ENCODE data around the gene CDH4.

CDH4 gene

DNA sequence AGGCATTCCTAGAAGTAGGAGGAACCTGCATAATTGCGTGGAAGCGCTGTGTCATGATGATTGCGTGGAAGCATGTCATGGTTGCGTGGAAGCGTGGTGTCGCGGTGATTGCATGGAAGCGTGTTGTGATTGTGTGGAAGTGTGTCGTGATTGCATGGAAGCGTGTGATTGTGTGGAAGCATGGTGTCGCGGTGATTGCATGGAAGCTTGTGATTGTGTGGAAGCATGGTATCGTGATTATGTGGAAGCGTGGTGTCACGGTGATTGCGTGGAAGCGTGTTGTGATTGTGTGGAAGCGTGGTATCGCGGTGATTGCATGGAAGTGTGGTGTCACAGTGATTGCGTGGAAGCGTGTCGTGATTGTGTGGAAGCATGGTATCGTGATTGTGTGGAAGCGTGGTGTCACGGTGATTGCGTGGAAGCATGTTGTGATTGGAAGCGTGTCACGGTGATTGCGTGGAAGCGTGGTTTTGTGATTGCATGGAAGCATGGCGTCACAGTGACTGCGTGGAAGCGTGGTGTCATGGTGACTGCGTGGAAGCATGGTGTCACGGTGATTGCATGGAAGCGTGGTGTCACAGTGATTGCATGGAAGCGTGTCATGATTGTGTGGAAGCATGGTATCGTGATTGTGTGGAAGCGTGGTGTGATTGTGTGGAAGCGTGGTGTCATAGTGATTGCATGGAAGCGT, 667.8 kb downstream of the CDH4 start:
- DNase-seq (ENCODE audit: low read depth): no peak

- no peak for DNase-seq (ENCODE audit: low read depth)
These were observed 670.4 kb downstream of the CDH4 start for GRCh38 chr20:61922411-61922810.

DNA sequence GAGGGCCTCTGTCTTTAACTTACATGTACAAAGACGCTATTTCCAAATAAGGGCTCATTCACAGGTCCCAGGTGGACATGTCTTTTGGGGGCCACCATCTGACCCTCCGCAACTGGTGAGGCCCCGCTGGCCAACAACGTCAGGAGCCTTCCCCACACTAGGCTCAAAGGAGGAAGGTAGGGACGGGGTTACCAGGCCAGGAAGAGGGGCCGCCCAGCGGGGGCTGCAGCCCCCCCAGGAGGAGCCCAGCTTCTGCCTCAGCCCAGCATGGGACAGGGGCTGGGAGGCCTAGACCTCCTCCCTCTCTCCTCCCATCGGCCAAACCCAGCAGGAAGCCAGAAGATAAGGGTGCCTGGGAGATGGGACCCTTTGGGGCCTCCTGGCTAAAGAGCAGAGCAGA, 670.9 kb downstream of the CDH4 start:
- no peak for DNase-seq (ENCODE audit: low read depth)

GRCh38 chr20:61923371-61924166, 671.5 kb downstream of the CDH4 start:
- DNase-seq (ENCODE audit: low read depth): no peak

- DNase-seq (ENCODE audit: low read depth): no peak
These were observed 672.3 kb downstream of the CDH4 start for GRCh38 chr20:61924211-61924857.

GRCh38 chr20:61924858-61925554, 672.9 kb downstream of the CDH4 start:
- DNase-seq (ENCODE audit: low read depth): no peak

DNA sequence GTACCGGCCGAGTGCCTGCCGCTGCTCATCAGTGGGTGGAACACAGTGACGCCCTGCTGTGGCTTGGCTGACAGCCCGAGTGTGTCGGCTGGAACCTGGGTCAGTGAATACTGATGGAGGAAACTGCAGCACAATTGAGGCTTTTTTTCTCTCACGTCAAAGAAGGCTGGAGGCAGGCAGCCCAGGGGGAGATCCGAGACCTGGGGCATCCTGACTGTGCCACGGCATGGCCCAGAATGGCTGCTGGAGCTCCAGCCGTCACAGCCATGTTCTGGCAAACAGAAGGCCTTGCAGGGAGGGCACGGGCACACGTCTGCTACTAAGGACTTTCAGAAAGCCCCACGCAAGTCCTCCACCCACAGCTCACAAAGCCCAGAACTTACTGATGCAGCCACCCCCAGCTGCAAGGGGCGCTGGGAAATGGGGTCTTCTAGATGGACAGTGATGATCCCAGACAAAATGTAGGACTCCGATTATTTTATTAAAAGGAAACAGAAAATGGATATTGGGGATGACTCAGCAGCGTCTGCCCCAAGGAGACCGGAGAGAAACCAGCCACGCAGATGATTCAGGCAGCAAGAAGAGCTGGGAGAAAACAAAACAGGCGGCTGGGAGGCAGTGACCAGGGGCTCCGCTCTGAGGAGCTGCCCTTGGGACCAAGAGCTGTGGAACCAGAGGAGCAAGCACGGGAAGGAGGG, 673.6 kb downstream of the CDH4 start:
- no peak for DNase-seq (ENCODE audit: low read depth)

DNA sequence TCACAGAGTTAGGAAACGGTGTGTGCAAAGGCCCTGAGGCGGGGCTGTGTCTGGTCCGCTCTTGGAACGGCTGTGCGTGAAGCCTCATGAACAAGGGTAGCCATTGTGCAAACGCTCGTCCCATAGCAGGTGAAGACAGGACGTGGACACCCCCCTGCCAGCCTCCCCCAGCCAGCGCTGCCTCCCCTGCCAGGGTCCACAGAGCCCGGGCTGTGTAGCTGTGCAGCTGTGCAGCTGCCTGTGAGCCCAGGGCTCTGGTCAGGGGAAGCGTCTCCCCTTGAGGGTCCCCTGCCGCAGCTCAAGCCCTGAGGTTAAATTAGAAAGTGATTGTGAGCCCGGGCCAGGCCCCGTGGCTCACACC, 674.2 kb downstream of the CDH4 start:
- DNase-seq (ENCODE audit: low read depth): no peak

DNA sequence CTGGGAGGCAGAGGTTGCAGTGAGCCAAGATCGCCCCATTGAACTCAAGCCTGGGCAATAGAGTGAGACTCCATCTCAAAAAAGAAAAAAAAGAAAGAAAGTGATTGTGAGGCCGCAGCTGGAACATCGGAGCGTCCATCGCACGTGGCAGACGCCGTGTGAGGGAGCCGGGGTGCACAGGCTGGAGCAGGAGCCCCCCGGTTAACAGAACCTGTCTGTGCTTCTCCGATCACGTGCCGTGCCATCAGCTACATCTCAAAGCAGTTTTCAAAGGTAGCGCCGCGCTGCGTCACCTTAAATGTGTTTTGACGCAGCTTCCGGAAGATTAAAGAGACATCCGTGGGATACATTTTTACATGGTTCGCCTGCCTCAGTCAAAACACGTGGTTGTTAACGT, 674.7 kb downstream of the CDH4 start:
- no peak for DNase-seq (ENCODE audit: low read depth)

GRCh38 chr20:61927193-61927825, 675.2 kb downstream of the CDH4 start:
- no peak for DNase-seq (ENCODE audit: low read depth)

GRCh38 chr20:61927826-61928541, 675.9 kb downstream of the CDH4 start:
- no peak for DNase-seq (ENCODE audit: low read depth)

- DNase-seq (ENCODE audit: low read depth): no peak
These were observed 677.5 kb downstream of the CDH4 start for GRCh38 chr20:61929561-61929960.

GRCh38 chr20:61929971-61930666, 678.1 kb downstream of the CDH4 start:
- no peak for DNase-seq (ENCODE audit: low read depth)

DNA sequence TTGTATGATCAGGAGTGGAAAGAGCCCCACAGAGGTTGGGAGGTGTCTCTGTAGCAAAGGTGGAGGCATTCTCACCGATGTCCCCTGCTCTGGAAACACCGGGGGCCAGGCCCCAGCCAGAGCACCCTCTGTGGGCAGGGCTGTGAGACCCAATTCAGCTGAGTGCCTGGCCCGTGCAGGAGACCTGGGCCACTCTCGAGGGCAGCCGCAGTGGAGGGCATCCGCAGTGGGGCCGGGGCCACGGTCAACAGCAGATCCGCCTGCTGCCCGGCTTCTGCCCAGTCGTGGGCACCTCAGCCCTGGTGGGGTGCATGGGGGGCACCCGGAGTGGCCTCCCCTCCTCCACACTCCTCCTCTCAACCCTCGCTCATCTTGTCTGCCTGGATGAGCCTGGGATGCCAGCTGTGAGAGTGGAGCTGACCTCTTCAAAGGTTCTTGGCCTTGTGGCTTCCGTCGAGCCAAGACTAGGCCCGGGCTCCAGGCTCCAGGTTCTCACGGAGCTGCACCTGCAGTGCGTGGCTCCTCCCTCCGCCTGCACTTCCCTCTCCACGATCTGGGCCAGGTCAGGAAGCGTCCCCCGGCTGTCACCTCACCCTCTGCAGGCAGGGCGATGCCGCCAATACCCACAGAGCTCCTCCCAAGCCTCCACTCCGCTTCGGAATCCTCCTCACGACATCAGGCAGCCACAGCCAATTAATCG, 678.9 kb downstream of the CDH4 start:
- no peak for DNase-seq (ENCODE audit: low read depth)

- no peak for DNase-seq (ENCODE audit: low read depth)
These were observed 679.6 kb downstream of the CDH4 start for GRCh38 chr20:61931476-61932198.

GRCh38 chr20:61932199-61932592, 680.1 kb downstream of the CDH4 start:
- no peak for DNase-seq (ENCODE audit: low read depth)

DNA sequence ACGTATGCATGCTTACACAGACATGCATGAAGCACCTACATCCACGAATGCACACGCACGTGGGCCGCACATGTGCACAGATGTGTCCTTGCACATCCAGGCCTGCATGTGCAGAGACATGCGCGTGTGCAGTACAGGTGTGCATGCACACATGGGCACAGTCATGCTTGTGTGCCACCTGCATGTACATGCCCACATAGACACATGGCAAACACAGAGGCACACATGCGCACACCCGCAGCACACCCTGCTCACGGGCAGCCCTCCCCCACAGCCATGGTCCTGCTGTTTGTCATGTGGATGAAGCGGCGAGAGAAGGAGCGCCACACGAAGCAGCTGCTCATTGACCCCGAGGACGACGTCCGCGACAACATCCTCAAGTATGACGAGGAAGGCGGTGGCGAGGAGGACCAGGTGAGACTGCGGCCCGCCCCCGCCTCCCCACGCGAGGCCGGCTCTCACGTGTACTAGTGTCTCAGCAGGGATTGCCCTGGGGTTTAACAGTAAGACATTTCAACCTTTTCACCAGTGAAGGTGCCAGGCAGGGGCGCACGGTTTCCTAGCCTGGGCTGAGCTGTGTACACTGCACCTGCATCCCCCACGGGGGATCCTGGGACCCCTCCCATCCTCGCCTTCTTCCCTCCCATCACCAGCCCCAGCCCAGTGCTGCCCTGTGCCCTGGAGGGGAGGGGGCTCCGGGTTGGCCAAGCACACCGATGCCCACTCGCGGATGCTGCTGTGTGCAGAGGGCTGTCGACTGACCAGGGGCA, 680.8 kb downstream of the CDH4 start:
- no peak for DNase-seq (ENCODE audit: low read depth)

GRCh38 chr20:61933481-61933950, 681.5 kb downstream of the CDH4 start:
- DNase-seq (ENCODE audit: low read depth): no peak
